ENCODE data around the gene NTS.

NTS gene, protein sequence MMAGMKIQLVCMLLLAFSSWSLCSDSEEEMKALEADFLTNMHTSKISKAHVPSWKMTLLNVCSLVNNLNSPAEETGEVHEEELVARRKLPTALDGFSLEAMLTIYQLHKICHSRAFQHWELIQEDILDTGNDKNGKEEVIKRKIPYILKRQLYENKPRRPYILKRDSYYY

GRCh38 chr12:85874031-85874461 is at the start of gene NTS:
Gene NTS (plus strand): TSS chr12:85874295. CDS start chr12:85874404, 109 bp downstream.
- no peak for DNase-seq (ENCODE audit: low read depth in 2 of 2, low spot score in 1 of 2)

- DNase-seq (ENCODE audit: low read depth in 2 of 2, low spot score in 1 of 2), result no peak
Observed at GRCh38 chr12:85825746-85826145, 48.3 kb upstream of the NTS start.

DNA sequence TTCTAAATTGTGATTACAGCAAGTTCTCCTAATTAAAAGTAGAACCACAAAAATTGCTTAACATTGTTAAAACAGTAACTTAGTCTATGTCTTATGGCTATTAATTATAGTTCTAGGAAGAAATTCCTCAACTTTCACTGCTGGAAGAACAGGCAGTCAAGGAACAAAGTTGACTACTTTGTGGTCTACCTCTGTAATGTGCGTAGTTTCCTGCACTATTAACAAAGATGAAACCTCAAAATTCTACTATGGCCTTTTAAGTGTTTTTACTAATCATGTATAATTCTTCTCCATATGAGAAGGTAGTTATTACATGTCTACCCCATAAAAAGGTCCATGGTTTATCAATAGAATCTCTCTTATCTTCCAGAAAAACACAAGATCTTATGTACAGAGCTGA is 45.5 kb upstream of the NTS start:
- DNase-seq (ENCODE audit: low read depth in 2 of 2, low spot score in 1 of 2), result no peak

GRCh38 chr12:85829391-85829790 is 44.7 kb upstream of the NTS start:
- DNase-seq (ENCODE audit: low read depth in 2 of 2, low spot score in 1 of 2), result no peak

- DNase-seq (ENCODE audit: low read depth in 2 of 2, low spot score in 1 of 2), result no peak
Observed at GRCh38 chr12:85831327-85831990, 42.6 kb upstream of the NTS start.

DNA sequence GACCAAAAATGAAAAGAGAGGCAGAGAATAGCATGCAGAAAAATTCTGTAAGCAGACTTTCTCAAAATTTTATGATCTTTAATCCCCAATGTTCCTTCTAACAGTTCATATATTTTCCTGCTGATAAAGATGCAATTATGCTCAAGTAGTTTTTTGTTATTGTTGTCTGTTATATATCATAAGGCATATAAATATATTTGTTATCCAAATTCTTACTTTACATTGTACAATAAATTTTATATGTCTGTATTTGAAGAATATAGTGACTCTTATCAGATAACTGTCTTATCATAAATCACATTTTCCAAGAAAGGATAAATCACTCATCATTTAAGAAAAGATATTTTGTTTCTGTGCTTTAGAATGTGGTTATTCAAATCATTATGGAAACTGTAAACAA is 40.5 kb upstream of the NTS start:
- DNase-seq (ENCODE audit: low read depth in 2 of 2, low spot score in 1 of 2), result no peak

- DNase-seq (ENCODE audit: low read depth in 2 of 2, low spot score in 1 of 2), result no peak
Observed at GRCh38 chr12:85834378-85834777, 39.7 kb upstream of the NTS start.

DNA sequence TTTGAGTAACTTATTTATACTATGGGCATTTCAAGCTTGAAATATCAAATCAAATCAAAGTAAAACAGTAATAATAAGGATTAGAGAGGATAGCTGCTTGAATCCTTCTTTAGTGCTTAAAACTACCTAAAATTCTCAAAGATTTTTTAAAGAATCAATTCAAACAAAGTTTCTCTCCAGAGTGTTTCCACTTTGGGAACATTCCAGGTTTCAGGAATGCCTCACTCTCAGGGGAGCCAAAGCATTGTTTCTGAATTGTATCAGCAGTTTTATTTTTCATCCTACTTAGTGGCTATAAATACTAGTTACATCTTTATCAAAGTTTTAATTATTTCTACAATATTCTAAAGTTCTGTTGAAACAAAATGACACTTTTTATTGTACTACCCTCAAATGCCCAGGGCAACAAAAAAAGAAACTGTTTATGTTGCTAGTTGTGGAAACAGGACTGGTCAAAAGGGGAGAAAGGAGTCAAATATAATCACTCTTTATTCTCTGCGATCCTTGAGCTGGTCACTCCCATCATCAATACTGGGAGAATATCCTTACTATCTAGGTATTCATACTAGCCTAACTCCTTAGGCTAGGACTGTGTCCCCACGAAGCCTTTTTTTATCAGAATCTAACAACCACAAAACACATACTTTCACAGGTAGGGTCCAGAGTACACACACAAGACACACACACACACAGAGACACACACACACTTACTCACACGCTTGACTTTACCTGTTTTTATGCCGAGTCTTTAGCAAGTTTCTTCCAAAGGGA is 38.5 kb upstream of the NTS start:
- DNase-seq (ENCODE audit: low read depth in 2 of 2, low spot score in 1 of 2), result no peak

DNA sequence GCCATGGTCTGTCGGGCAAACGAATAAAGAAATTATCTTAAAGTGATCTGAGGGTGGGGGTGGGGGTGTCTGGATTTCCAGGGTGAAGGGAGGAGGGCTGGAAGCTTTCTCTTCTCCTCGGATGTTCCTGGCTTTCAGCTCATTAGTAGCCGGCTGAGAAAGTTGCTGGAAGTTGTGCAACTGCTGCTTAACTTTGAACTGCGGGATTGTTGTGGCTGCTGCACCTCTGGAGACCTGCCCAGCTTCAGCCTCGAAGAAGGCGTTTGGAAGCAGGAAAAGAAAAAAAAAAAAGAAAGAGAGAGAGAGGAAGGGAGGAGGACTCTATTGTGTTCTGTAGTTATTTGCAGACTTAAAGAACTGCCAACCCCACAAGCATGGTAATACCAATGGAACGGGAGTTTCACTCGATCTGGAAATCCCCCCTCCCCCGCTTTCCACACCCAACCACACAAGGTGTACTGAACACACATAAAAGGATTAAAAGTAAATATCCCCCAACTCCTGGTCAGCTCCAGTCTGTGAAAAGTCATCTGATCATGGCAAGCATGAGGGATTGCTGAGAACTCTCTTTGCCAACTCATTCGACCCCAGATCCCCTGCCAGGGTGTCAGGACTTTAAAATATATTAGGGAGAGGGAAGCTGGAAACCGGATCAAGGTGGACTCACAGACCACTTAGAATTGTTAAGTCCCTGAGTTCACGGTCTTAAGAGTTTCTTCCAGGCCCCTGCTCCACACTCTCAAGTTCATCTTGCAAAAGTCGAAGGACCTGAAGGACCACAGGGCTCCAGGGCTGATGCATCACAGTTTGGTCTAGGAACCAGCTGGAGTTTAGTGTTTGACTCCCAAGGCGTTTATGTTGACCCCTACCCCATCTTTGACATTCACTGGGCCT is 37.7 kb upstream of the NTS start, which contains the start of gene RASSF9:
Gene RASSF9, minus strand, starts transcription at position 213 of the 894 bp plus-strand sequence. Its CDS starts 208 bp downstream, at position 5.
- DNase-seq (ENCODE audit: low read depth in 2 of 2, low spot score in 1 of 2), result no peak

DNA sequence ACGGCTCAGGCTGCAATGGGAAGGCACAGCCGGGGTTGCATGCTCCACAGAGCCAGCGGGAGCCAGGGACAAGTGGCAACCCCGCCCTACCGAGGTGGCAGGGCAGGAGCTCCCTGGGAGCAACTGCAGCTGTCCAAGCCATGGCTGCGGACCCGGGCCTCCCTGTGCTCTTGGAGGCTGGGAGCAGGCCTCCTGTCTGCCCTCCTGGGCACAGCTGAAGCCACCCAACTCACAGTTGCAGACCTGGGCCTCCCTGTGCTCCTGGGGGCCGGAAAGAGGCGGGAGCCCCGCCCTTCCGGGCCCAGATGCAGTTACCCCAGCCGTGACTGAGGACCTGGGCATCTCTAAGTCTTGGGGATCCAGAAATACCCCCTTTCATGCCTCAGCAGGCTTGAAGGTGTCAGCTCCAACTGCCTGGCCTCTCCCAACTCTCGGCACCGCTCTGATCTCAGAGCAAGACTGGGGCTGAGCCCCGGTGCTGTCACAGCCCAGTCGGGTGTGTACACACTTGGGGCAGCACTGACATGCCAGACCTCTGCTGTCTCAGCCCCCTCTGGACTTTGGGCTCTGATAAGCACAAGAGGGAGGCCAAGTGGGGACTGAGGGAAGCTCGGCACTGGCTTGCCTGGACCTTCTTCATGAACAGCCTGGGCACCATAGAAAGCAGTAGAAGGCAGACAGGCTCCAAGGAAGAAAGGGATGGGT is 30.3 kb upstream of the NTS start:
- no peak for DNase-seq (ENCODE audit: low read depth in 2 of 2, low spot score in 1 of 2)

DNA sequence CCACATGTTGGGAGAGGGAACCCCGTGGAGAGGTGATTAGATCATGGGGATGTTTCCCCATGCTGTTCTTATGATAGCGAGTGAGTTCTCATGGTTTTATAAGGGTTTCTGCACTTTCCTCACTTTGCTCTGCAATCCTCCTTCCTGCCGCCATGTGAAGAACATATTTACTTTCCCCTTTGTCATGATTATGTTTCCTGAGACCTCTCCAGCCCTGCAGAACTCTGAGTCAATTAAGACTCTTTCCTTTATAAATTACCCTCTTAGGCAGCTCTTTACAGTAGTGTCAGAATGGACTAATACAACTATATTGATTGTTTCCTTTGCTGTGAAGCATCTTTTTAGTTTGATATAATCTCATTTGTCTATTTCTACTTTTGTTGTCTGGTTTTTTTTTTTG is 24.8 kb upstream of the NTS start:
- no peak for DNase-seq (ENCODE audit: low read depth in 2 of 2, low spot score in 1 of 2)

GRCh38 chr12:85855305-85855704 is 18.8 kb upstream of the NTS start:
- DNase-seq (ENCODE audit: low read depth in 2 of 2, low spot score in 1 of 2), result no peak

GRCh38 chr12:85856966-85857365 is 17.1 kb upstream of the NTS start:
- DNase-seq (ENCODE audit: low read depth in 2 of 2, low spot score in 1 of 2), result no peak

GRCh38 chr12:85865890-85866289 is 8.2 kb upstream of the NTS start:
- DNase-seq (ENCODE audit: low read depth in 2 of 2, low spot score in 1 of 2), result no peak

- no peak for DNase-seq (ENCODE audit: low read depth in 2 of 2, low spot score in 1 of 2)
Observed at GRCh38 chr12:85866986-85867776, 6.9 kb upstream of the NTS start.

- no peak for DNase-seq (ENCODE audit: low read depth in 2 of 2, low spot score in 1 of 2)
Observed at GRCh38 chr12:85872497-85873091, 1.5 kb upstream of the NTS start.

DNA sequence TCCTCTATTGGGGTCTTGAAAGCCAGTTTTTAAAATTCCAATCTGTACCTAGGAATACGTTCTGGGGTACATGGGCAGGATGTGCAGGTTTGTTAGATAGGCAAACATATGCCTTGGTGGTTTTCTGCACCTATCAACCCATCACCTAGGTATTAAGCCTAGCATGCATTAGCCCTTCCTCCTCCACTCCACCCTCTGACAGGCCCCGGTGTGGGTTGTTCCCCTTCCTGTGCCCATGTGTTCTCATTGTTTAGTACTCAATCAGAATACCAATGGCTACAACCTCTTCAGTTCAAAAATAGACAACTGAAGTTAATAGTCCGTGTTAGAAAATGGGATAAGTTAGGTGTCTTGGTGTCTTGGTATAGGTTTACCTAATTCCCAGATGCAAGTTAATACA is 3.4 kb downstream of the NTS start:
- DNase-seq (ENCODE audit: low read depth in 2 of 2, low spot score in 1 of 2), result no peak

DNA sequence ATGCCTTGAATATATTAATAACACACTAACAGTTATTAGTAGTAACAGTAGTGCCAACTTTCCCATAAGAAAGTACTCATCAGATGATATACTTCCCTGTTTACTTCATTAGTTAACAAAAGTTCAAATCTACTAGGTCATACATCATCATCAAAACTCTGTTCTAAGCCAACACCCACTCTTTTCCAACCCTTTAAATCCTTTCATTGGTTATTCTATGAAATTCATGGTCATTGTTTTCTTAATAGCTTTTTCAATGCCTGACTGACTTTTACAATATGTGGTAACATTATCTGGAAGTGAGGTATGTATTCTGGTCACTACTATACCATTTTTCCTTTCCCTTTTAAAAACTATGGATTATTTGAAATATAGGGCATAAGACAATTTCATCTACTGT is 9.7 kb downstream of the NTS start:
- no peak for DNase-seq (ENCODE audit: low read depth in 2 of 2, low spot score in 1 of 2)

DNA sequence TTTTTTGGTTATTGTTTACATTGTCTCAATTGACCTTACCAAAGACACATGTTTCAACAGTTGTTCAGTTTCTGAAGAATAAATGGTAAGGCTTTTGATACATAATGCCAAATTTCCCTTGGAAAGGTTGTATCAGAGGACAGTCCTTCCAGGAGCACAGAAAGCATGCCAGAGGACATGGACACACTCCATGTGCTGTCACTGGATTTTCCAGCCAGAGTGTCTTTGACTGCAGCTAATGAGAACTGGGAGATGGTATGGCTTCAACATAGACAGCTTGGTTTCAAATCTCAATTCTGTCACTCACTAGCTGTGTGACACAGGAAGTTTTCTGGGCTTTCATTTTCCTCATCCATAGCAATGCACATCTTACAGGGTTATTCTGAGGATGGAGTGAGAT is 20.6 kb downstream of the NTS start:
- DNase-seq (ENCODE audit: low read depth in 2 of 2, low spot score in 1 of 2), result no peak
